OCI-LY7 (cell line): ENCODE measurements around the gene FLVCR2. TPM values are rescaled to one million over a fixed set of nuclear protein-coding genes. Genes with fewer than 3 reads are reported as not detected.

Experiments used
- BruUV-seq: library from RNA; stranded (reverse); fragments of 400-500 nt; replicated peaks from 2 replicates; lab custom pipeline; 2021; lab: Mats Ljungman, UMichigan
- CTCF ChIA-PET: fragments of 300-600 bp; sonication (Branson Sonifier 250); formaldehyde crosslinking; loops from one replicate; lab custom pipeline; 2022; ENCODE audit warnings: antibody characterized with exemption; ENCODE audit not compliant: unreplicated experiment; lab: Charles Lee
- POLR2A ChIA-PET: fragments of 300-600 bp; sonication (Branson Sonifier 250); formaldehyde crosslinking; loops from one replicate; lab custom pipeline; 2022; ENCODE audit warnings: antibody characterized with exemption; lab: Charles Lee
- DNase-seq: peaks from one replicate; pipeline ENCODE4 v3.0.0-alpha.2; 2015; ENCODE audit warnings: low spot score
- H2AFZ ChIP-seq: fragments of 200-600 bp; sonication (generic), shearing (Covaris generic); 2 replicates; pipeline ENCODE4 v1.6.1; 2014; ENCODE audit warnings: mild to moderate bottlenecking, antibody characterized with exemption, low read length, moderate library complexity
- H3K27ac ChIP-seq: fragments of 200-600 bp; sonication (generic); 2 replicates; pipeline ENCODE4 v1.5.1; 2014; ENCODE audit warnings: mixed run types, low read depth, mild to moderate bottlenecking, moderate library complexity, low read length, inconsistent platforms; ENCODE audit not compliant: poor library complexity, severe bottlenecking
- H3K36me3 ChIP-seq: fragments of 200-600 bp; sonication (generic); 2 replicates; pipeline ENCODE4 v1.6.1; 2014; ENCODE audit warnings: mild to moderate bottlenecking, antibody characterized with exemption, low read length, moderate library complexity, mixed read lengths; ENCODE audit not compliant: insufficient read depth
- H3K4me1 ChIP-seq: fragments of 200-600 bp; sonication (generic); 2 replicates; pipeline ENCODE4 v1.5.1; 2014; ENCODE audit warnings: mild to moderate bottlenecking, low read length; ENCODE audit not compliant: insufficient read depth, poor library complexity, severe bottlenecking
- H3K4me2 ChIP-seq: fragments of 200-600 bp; sonication (generic); 2 replicates; pipeline ENCODE4 v1.6.1; 2014; ENCODE audit warnings: mild to moderate bottlenecking, low read length
- H3K4me3 ChIP-seq: fragments of 200-600 bp; sonication (generic); 2 replicates; pipeline ENCODE4 v1.5.1; 2014; ENCODE audit warnings: mild to moderate bottlenecking, low read depth, low read length; ENCODE audit not compliant: poor library complexity, severe bottlenecking
- H3K79me2 ChIP-seq: fragments of 200-600 bp; sonication (generic); 2 replicates; pipeline ENCODE4 v1.6.1; 2016; ENCODE audit warnings: low read depth, mild to moderate bottlenecking, low read length, moderate library complexity, mixed read lengths; ENCODE audit not compliant: insufficient read depth
- H3K9me2 ChIP-seq: fragments of 200-600 bp; sonication (generic); 2 replicates; pipeline ENCODE4 v1.6.1; 2016; ENCODE audit warnings: mild to moderate bottlenecking, low read length, mixed read lengths; ENCODE audit not compliant: insufficient read depth
- H3K9me3 ChIP-seq: fragments of 200-600 bp; sonication (generic); 2 replicates; pipeline ENCODE4 v1.6.1; 2014; ENCODE audit warnings: mild to moderate bottlenecking, mixed run types, low read length, mixed read lengths
- H4K20me1 ChIP-seq: fragments of 200-600 bp; sonication (generic); 2 replicates; pipeline ENCODE4 v1.6.1; 2014; ENCODE audit warnings: mild to moderate bottlenecking, antibody characterized with exemption, low read length, moderate library complexity, mixed read lengths; ENCODE audit not compliant: insufficient read depth
- EZH2phosphoT487 ChIP-seq: fragments of 200-600 bp; sonication (generic); IDR thresholded peaks from 2 replicates; pipeline ENCODE4 v1.6.1; 2018; ENCODE audit warnings: low read depth, borderline replicate concordance, mild to moderate bottlenecking, mixed run types, antibody characterized with exemption, low read length, moderate library complexity, mixed read lengths
- intact Hi-C: fragments of 100-400 bp; cut with micrococcal nuclease; formaldehyde crosslinking; loops from one replicate; pipeline ENCODE4 v1.10.0; 2022; ENCODE audit not compliant: unreplicated experiment
- total RNA-seq, 2 experiments: library from RNA; depleted of rRNA in 1 of 2; stranded (reverse); fragments of >200 nt in 1 of 2; shearing (Covaris generic) in 1 of 2; gene quantifications; 2 replicates each; pipeline ENCODE4 v1.2.3, GENCODE V29; 2014 to 2022
- TF ChIP-seq, protein P1 (sequence below): fragments of 200-600 bp; sonication (generic); conservative IDR thresholded peaks from 2 replicates; pipeline ENCODE4 v1.5.1; 2014; ENCODE audit warnings: mild to moderate bottlenecking, antibody characterized with exemption, low read length, moderate library complexity, mixed read lengths

Gene FLVCR2
- total RNA-seq, 2 experiments from 2014 or later = not detected

DNA sequence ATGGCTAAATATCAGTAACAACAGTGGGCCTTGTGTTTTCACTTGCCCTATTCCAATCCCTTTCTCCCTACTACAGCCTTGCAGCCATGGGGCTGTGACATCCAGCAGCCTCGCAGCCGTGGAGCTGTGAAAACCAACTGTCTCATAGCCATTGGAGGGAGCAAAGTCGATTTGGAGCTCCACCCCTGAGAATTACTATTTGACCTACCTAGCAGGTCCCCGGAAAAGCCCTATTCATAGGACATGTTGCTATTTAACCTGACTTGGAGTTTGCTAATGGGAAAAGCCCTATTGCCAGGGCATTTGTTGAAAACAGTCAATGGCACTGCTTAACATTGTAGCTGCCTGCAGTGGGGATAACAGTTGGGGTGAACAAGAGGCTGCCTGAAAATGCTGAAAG, 49.0 kb downstream of the FLVCR2 start:
- intact Hi-C loops = no loop called here
- H3K36me3 ChIP-seq = no peaks in the 10 kb centered on the region
- ChIA-PET CTCF (no interaction called here), POLR2A (interaction anchor here (2.1 kb wide), 1 partner anchor 33 kb away, joined by 7 read pairs; the partner anchor contains the start of genes ERG28 and TTLL5)
- no peak overlapping the region for H3K4me3 ChIP-seq
- no peaks in the 10 kb centered on the region for H3K9me2 ChIP-seq
- BruUV-seq = no TSS peak
- no peaks in the 10 kb centered on the region for H3K9me3 ChIP-seq
- H3K4me1 ChIP-seq = peaks cover 11% of the 10 kb centered on the region
- no peaks in the 10 kb centered on the region for H3K79me2 ChIP-seq
- H2AFZ ChIP-seq = no peak overlapping the region
- no peak overlapping the region for H3K27ac ChIP-seq
- H3K4me2 ChIP-seq = no peak overlapping the region
- H4K20me1 ChIP-seq = no peaks in the 10 kb centered on the region
- TF ChIP-seq, protein P1, sequence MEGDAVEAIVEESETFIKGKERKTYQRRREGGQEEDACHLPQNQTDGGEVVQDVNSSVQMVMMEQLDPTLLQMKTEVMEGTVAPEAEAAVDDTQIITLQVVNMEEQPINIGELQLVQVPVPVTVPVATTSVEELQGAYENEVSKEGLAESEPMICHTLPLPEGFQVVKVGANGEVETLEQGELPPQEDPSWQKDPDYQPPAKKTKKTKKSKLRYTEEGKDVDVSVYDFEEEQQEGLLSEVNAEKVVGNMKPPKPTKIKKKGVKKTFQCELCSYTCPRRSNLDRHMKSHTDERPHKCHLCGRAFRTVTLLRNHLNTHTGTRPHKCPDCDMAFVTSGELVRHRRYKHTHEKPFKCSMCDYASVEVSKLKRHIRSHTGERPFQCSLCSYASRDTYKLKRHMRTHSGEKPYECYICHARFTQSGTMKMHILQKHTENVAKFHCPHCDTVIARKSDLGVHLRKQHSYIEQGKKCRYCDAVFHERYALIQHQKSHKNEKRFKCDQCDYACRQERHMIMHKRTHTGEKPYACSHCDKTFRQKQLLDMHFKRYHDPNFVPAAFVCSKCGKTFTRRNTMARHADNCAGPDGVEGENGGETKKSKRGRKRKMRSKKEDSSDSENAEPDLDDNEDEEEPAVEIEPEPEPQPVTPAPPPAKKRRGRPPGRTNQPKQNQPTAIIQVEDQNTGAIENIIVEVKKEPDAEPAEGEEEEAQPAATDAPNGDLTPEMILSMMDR = no peak
- TF ChIP-seq EZH2phosphoT487 = no peak
- DNase-seq = no peak

GRCh38 chr14:75628816-75629215, 50.4 kb downstream of the FLVCR2 start:
- ChIA-PET POLR2A (interaction anchor here (2.1 kb wide), 1 partner anchor 32 kb away, joined by 7 read pairs; the partner anchor contains the start of genes ERG28 and TTLL5), CTCF (no interaction called here)
- H3K4me3 ChIP-seq = no peak overlapping the region
- H2AFZ ChIP-seq = no peak overlapping the region
- no peaks in the 10 kb centered on the region for H4K20me1 ChIP-seq
- H3K4me2 ChIP-seq = no peak overlapping the region
- TF ChIP-seq, protein P1 = no peak
- TF ChIP-seq EZH2phosphoT487 = no peak
- peaks cover 2% of the 10 kb centered on the region for H3K4me1 ChIP-seq
- H3K9me2 ChIP-seq = no peaks in the 10 kb centered on the region
- intact Hi-C loops = no loop called here
- DNase-seq = no peak
- no peaks in the 10 kb centered on the region for H3K36me3 ChIP-seq
- no peaks in the 10 kb centered on the region for H3K9me3 ChIP-seq
- H3K27ac ChIP-seq = no peak overlapping the region
- no TSS peak for BruUV-seq
- H3K79me2 ChIP-seq = no peaks in the 10 kb centered on the region

GRCh38 chr14:75630695-75631452, 52.5 kb downstream of the FLVCR2 start:
- Histone ChIP-seq H3K79me2 (no peaks in the 10 kb centered on the region), H3K9me2 (no peaks in the 10 kb centered on the region), H3K4me3 (no peak overlapping the region), H3K36me3 (no peaks in the 10 kb centered on the region), H3K4me2 (no peak overlapping the region), H3K4me1 (no peaks in the 10 kb centered on the region), H4K20me1 (no peaks in the 10 kb centered on the region), H3K27ac (no peak overlapping the region), H3K9me3 (no peaks in the 10 kb centered on the region), H2AFZ (no peak overlapping the region)
- no peak for TF ChIP-seq EZH2phosphoT487
- TF ChIP-seq, protein P1 = no peak
- no peak for DNase-seq
- ChIA-PET CTCF (no interaction called here), POLR2A (no interaction called here)
- intact Hi-C loops = no loop called here
- BruUV-seq = no TSS peak
